NCI-H1048 (cell line): ENCODE results near the gene SAMD14.

Source experiments
- DNase-seq: peaks from one replicate; lab custom pipeline; 2025; lab: John Stamatoyannopoulos, UW

Gene SAMD14

DNA sequence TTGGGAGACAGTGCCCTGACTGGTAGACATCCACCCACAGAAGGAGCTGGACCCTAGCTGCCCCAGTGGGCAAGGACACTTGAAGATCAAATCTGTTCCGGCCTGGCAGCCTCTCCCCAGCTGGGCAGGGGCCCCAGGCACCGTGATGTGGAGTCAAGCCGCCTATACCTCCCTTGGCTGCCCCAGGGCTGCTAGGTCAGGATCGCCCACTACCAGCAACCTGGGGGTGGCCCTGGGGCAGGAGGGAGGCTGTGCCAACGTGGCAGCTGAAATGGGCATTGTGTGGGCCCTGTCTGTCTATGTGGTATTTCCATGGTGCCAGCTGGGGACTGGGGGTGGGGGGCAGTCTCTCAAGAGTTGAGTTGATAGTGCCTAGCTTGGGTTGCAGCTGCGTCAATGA is 33.9 kb downstream of the SAMD14 start:
- DNase-seq, result no peak

DNA sequence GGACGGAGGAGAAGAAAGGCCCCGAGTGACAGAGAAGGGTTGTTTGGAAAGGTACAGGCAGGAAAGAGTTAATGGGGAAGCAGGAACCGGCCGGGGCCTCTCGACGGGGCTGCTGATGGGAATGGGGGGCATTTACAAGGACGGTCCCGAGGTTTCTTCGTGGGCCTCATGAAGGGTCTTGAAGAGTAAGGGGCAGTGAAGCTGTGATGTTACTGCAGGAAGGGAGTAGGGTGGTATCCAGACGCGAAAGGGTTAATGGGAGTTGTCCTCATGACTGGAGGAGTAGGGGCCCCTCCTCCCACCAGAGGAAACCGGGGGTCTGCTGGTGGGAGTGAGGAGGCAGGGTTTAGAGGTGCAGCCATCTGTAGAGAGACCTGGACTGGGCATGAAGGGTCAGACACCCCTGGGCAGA is 34.3 kb downstream of the SAMD14 start:
- no peak for DNase-seq

DNA sequence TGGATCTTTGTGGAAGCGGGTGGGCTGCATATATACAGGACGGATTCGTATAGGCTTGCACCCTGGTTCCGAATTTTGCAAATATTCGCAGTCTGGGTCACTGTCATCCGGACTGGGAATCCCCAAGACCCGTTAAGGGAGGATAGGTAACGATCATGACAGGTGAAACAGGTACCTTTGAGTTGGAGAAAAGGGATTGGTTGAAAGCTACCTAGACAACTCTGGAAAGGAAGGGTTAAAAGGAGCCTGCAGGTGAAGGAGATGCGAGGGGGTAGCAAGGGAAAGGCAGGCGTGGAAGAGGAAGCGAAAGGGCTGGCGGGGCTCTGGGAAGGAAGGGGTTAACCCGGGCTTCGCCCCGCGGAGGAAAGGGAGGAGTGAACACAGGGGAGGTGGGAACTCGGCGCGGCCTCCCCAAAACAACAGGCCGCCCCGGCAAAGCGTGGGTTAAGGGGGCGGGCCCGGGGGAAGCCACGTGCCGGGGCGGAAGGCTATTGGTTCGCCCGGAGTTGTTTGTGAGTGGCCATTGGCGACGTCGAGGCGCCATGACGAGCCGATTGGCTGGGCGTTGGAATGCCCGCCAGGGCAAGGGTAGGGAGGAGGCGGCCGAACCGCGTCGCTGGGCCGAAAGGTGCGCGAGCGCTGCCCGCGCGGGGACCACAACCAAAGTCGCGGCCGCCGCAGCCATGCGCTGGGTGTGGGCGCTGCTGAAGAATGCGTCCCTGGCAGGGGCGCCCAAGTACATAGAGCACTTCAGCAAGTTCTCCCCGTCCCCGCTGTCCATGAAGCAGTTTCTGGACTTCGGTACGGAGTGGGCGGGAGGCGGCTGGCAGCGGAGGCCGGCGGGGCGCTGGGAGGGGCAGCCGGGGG is 35.0 kb downstream of the SAMD14 start, which contains the start of gene PDK2:
Gene PDK2 (plus strand): TSS at position 599 of the 867 bp plus-strand sequence. CDS start 85 bp downstream, at position 684.
- peak; percentile 83 for DNase-seq

DNA sequence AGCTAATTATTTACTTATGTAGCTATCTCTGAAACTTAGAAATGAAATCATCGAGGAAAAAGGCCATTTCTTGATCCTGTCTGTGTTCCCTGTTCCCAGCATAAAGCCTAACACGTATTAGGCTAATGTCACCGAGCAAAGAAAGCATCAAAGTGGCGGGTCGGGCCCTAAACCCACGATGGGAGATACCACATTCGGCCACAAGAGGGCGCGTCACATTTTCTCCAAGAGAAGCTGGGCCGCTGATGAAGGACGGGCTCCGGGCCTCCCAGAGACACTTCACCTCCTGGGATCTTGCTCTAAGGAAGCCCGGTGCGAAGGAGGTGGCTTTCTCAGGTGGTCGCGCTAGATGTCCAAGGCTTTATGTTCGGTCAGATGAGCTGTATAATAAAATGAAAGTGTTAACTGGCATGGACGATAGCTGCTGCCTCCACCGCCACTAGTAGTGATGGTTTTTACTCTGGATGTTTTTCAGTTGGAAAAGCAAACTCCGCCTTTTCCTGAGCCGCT is 35.7 kb downstream of the SAMD14 start:
- DNase-seq, result peak; percentile 73

DNA sequence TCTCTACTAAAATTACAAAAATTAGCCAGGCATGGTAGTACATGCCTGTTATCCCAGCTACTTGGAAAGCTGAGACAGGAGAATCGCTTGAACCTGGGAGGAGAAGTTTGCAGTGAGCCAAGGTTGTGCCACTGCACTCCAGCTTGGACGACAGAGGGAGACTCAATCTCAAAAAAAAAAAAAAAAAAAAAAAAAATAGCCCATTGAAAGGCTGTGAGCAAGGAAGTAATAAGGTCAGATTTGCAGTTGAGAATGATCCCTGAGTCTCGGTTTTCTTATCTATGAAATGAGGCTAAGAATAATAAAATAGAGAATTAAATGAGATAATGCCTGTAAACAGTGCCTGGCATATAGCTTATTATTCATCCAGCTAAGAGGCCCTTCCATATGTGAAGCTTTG is 36.2 kb downstream of the SAMD14 start:
- DNase-seq, result no peak

DNA sequence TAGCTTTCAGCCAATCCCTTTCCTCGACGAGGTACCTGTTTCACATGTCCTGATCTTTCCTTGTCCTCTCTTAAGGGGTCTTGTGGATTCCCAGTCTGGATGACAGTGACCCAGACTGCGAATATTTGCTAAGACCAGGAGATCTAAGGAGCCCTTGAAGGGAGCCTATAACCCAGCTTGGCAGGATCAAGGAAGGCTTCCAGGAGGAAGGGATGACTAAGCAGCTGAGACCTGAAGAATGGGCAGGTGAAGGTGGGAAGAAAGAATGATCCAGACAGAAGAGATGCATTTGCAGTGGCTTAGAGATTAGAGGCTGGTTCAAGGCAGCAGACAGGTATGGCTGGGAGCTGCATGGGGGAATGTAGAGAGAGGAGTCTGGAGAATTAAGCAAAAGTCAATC is 36.7 kb downstream of the SAMD14 start:
- no peak for DNase-seq

DNA sequence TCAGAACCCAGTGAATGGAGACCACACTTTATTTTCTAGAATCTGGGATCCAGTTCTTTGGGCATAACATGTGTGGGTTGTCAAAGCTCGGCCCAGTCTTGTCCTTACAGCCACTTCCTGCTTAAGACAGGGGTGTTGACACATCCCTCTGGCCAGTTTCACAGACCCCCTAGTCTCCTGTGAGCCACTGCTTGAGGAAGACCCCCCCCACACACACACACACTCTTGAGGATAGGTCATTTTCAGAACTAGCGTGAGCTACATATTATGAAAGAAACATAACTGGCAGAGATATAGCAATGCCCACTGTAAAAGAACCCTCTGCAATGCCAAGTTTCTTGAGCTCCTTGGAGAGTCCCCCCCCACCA is 38.1 kb downstream of the SAMD14 start:
- DNase-seq, result no peak

DNA sequence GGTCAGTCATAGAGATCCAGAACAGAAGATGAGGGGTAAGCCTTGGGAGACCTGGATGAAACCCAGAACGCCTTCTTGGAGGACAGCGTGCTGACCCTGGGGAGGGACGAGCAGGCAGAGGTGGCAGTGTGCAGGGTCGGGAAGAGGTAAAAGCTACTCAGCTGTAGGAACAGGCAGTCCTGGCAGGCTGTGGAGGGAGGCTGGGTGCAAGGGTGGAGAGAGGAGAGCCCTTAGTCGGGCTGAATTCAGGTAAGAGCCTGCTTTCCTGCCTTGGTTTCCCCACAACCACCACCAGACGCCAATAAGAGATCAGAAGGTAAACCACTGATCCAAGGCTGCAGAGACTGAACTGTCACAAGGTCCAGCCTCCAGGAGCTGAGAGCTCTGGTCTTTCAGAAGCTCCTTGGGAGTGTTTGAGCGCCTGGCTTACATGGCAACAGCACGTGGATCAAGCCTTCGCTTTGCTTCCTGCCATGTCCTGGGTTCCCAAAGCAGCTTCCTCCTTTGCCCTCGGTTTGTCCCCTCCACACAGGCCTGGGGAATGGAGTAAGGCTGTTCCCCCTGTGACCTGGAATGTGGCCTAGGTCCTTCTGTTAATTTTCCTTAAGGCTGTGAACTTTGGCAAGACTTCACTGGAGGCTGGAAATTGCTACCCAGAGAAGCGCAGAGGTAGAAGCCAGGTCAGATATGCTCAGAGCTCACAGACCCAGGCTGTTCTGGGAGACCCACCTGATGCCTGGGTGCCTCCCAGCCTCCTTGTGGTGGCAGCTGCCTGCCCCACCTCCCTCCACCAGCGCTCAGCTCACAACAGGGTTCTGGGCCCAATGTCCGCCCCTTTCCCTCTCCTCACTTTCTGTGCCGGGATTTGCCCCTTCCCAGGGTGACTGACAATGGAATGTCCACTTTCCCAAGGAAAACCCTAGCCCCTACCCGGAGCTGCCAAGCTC is 38.7 kb downstream of the SAMD14 start:
- no peak for DNase-seq

DNA sequence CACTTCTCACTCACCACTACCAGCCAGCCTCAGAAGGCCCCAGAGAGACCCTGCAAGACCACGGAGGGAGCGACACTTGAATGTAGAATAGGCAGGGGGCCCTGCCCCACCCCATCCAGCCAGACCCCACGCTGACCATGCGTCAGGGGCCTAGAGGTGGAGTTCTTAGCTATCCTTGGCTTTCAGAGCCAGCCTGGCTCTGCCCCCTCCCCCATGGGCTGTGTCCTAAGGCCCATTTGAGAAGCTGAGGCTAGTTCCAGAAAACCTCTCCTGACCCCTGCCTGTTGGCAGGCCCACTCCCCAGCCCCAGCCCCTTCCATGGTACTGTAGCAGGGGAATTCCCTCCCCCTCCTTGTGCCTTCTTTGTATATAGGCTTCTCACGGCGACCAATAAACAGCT is 39.9 kb downstream of the SAMD14 start:
- DNase-seq, result no peak

DNA sequence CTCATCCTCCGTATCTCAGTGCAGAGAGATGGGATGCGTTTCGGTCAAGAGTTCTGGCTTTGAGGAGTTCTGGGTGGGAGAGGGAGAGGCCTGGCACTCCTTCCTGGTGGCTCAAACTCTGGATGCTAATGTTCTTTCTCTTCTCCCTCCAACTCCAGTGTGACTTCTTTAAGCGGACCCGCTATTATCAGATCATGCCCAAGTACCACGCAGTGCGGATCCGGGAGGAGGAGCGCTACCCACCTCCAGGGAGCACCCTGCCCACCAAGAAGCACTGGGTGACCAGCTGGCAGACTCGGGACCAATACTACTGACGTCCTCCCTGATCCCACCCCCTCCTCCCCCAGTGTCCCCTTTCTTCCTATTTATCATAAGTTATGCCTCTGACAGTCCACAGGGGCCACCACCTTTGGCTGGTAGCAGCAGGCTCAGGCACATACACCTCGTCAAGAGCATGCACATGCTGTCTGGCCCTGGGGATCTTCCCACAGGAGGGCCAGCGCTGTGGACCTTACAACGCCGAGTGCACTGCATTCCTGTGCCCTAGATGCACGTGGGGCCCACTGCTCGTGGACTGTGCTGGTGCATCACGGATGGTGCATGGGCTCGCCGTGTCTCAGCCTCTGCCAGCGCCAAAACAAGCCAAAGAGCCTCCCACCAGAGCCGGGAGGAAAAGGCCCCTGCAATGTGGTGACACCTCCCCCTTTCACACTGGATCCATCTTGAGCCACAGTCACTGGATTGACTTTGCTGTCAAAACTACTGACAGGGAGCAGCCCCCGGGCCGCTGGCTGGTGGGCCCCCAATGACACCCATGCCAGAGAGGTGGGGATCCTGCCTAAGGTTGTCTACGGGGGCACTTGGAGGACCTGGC is 40.8 kb downstream of the SAMD14 start:
- DNase-seq, result no peak

DNA sequence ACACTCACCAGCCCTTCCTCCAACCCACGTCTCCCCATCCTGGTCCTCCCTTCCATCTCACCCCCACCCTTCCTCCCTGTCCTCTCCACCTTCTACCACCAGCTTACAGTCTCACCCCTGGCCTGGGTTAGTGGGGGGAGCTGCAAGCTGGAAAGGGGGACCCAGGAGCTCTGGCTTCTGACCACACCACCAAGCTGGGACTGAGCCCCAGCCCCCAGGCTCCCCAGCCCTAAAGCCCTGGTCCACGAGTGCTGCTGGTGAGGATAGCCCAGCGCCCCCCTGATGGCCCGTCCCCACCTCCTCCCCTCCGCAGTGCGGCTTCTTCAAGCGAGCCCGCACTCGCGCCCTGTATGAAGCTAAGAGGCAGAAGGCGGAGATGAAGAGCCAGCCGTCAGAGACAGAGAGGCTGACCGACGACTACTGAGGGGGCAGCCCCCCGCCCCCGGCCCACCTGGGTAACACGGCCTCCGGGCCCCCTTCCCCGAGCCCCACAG is 42.0 kb downstream of the SAMD14 start:
- no peak for DNase-seq

DNA sequence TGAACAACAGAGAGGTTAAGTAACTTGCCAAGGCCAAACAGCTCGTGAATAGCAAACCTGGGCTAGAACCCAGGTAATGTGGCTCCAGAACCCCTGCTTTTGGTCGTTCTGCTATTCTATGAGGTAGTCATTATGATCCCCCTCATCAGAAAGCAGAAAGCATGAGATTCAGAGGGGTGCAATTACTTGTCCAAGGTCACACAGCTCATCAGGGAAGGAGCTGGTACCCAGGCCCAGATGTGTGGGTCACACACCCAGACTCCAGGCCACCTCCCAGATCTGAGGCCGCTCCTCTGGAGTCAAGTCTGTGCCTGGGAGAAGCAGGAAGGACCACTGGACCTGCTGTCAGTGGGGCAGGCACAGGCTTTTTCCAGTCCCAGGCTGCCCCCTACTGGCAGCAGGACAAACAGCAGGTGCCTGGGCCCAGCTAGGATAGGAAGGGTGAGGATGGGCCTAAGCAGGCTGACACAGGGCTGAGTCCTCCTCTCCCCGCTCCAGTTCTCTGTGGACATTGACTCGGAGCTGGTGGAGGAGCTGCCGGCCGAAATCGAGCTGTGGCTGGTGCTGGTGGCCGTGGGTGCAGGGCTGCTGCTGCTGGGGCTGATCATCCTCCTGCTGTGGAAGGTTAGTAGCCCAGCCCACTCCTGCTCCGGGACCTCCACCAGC is 42.6 kb downstream of the SAMD14 start:
- no peak for DNase-seq

DNA sequence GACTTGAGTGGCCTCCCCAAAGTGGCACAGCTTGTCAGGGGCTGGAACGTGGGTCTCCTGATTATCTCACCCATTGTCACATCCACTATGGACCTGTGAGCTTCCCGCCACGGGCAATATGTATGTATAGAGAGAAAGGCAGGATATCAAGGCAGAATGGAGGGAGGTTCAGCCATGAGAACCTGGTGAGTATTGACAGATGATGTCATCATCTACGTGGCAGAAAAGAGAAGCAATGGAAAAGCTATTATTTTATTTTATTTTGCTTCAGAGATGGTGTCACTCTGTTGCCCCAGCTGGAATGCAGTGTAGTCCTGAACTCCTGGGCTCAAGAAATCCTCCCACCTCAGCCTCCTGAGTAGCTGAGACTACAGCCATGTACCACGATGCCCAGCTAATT is 48.2 kb downstream of the SAMD14 start:
- DNase-seq, result no peak

DNA sequence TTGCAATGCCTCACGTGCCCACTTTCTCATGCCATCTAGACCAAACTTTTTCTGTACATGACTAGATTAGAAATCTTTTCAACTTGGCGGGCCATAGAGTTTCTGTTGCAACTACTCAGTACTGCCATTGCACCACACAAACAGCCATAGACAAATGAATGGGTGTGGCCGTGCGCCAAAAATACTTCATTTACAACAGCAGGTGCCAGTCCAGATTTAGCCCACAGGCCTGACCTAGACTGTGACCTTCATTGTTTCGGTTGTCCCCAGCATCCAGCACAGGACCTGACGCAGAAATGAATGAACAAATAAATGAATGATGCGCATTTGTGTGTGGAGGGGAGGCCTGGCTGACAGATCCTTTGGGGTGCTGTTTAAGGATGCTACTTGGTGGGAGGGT is 49.1 kb downstream of the SAMD14 start:
- DNase-seq, result no peak

DNA sequence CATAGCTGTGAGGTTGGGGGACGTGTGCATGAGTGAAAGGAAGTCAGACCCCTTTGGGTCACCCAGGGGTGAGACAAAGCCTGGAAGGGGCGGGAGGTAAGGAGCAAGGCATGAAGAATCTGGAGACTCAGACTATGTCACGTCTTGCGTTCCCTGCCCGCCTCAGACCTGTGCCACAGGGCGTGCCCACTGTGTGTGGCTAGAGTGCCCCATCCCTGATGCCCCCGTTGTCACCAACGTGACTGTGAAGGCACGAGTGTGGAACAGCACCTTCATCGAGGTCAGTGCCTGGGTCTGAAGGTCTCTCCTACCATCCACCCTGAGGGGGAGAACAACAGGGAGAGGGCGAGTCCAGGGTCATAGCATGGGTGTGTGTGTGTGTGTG is 49.9 kb downstream of the SAMD14 start:
- no peak for DNase-seq

DNA sequence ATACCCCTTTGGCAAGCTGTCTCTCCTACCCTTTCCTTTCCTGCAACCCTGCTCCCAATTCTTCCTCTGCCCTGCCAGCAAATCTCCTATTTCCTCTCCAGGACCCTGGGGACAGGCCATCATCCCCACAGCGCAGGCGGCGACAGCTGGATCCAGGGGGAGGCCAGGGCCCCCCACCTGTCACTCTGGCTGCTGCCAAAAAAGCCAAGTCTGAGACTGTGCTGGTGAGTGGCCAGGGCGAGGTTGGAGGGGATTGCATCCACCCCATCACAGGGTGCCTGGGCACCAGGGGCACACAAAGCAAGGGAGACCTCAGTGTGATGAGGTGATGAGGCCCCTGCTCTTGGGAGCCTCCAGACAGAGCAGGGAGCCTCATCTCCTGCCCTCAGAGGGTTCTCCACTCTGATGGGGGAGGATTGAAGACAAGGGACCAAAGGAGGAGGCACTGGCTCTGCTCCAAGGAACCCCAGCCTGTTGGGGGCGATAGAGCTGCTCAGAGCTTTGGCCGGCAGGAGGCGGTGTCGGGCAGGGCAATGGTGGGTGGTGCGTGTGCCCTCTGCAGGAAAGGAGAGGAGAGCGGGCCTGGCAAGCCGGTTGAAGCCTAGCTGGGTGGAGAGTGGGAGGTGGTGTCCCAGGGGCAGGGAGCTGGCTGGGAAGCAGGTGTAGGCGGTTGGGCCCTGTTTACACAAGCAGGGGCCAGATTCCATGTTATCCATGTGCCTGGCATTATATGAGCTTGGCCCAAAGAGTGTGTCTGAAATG is 50.4 kb downstream of the SAMD14 start:
- no peak for DNase-seq

DNA sequence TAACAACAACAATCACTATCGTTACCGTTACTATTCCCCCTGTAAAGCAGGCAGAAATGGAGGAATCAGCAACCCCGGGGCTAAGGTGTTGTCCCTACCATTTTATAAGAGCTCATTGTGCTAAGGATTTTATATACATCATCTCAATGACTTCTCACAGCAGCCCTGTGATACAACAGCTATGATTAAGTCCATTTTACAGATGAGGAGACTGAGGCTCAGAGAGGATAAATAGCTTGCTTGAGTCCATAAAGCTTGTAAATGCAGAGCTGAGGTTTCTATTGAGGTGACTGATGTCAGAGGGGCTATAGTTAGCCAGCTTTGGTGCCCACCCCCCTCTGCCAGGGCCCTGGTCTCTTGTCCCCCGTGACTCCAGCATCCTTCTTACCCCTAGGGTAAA is 51.5 kb downstream of the SAMD14 start:
- no peak for DNase-seq

DNA sequence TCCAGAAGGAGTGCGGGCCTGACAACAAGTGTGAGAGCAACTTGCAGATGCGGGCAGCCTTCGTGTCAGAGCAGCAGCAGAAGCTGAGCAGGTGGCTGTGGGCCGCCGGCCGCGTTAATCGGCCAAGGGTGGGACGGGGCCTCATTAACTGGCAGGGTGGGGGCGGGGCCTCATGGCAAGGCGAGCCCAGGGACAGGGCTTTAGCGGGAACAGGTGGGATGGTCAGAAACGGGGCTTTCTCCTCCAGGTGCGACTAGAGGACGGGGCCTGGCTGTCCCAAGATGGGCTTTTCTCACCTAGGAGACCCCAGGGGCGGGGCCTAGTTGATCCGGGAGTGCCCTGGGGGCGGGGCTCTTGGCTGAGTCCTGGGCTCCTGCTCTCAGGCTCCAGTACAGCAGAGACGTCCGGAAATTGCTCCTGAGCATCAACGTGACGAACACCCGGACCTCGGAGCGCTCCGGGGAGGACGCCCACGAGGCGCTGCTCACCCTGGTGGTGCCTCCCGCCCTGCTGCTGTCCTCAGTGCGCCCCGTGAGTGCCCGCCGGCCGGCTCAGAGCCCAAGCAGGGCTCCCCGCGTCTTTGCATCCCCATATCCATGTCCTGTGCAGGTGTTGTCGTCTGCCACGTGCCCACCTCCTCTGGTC is 53.2 kb downstream of the SAMD14 start:
- no peak for DNase-seq

DNA sequence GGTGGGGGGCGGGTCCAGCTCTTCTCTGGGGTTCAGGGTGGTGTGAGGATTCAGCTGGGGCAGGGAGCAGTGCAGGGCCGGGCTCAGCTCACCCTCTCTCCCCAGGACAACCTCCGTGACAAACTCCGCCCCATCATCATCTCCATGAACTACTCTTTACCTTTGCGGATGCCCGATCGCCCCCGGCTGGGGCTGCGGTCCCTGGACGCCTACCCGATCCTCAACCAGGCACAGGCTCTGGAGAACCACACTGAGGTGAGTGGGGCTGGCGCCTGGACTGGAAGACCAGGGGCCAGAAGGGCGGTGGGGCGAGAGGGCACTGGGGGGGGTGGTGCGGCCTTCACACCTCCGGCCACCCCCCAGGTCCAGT is 53.8 kb downstream of the SAMD14 start:
- no peak for DNase-seq
